ENCODE results near the gene BRI3BP.
"Not testable (repeated sequence)": the region's sequence is repeated elsewhere in the genome, so short reads cannot be mapped to it uniquely, and the experiment has no call there.

Gene BRI3BP

GRCh38 chr12:125028106-125028505 lies 34.7 kb downstream of the BRI3BP start:
- Mint-ChIP-seq H3K27me3 (no peaks in the 10 kb centered on the region), H3K4me3 (no peak overlapping the region), H3K4me1 (no peaks in the 10 kb centered on the region), H3K9me3 (no peaks in the 10 kb centered on the region), H3K27ac (no peak overlapping the region)
- ATAC-seq (no peak), DNase-seq (no peak)

GRCh38 chr12:125029761-125030358 lies 36.4 kb downstream of the BRI3BP start:
- Mint-ChIP-seq H3K4me1 (no peaks in the 10 kb centered on the region), H3K9me3 (no peaks in the 10 kb centered on the region), H3K27ac (no peak overlapping the region), H3K27me3 (no peaks in the 10 kb centered on the region), H3K4me3 (no peak overlapping the region)
- DNase-seq (no peak), ATAC-seq (no peak)

- H3K9me3 Mint-ChIP-seq, H3K4me1 Mint-ChIP-seq, DNase-seq, H3K4me3 Mint-ChIP-seq, ATAC-seq, H3K27me3 Mint-ChIP-seq: not testable (repeated sequence)
- peak overlapping the region in 1 of 2 donors; percentile 72 for H3K27ac Mint-ChIP-seq
Observed at GRCh38 chr12:125031471-125031870, 38.0 kb downstream of the BRI3BP start.

GRCh38 chr12:125032466-125033152 lies 39.2 kb downstream of the BRI3BP start:
- ATAC-seq (no peak), DNase-seq (no peak)
- no peaks in the 10 kb centered on the region for H3K4me1 Mint-ChIP-seq
- no peaks in the 10 kb centered on the region for H3K9me3 Mint-ChIP-seq
- no peak overlapping the region for H3K4me3 Mint-ChIP-seq
- H3K27me3 Mint-ChIP-seq = no peaks in the 10 kb centered on the region
- H3K27ac Mint-ChIP-seq = no peak overlapping the region

- Mint-ChIP-seq H3K27ac (no peak overlapping the region), H3K4me3 (no peak overlapping the region), H3K4me1 (no peaks in the 10 kb centered on the region), H3K27me3 (no peaks in the 10 kb centered on the region), H3K9me3 (no peaks in the 10 kb centered on the region)
- ATAC-seq (no peak), DNase-seq (no peak)
Observed at GRCh38 chr12:125033288-125033687, 39.8 kb downstream of the BRI3BP start.

- Mint-ChIP-seq H3K27ac (no peak overlapping the region), H3K4me1 (no peaks in the 10 kb centered on the region), H3K4me3 (no peak overlapping the region), H3K27me3 (no peaks in the 10 kb centered on the region), H3K9me3 (no peaks in the 10 kb centered on the region)
- no peak for DNase-seq
- ATAC-seq = no peak
Observed at GRCh38 chr12:125038976-125039625, 45.7 kb downstream of the BRI3BP start.

GRCh38 chr12:125049093-125049458 lies 55.6 kb downstream of the BRI3BP start:
- Mint-ChIP-seq H3K4me3 (peak overlapping the region; percentile 89 to 94), H3K9me3 (no peaks in the 10 kb centered on the region), H3K27me3 (no peaks in the 10 kb centered on the region), H3K4me1 (peaks cover 14% of the 10 kb centered on the region), H3K27ac (peak overlapping the region in 1 of 2 donors; percentile 27)
- DNase-seq (no peak), ATAC-seq (no peak)

- Mint-ChIP-seq H3K4me3 (peak overlapping the region; percentile 37 to 89), H3K4me1 (peaks cover 14% of the 10 kb centered on the region), H3K27me3 (no peaks in the 10 kb centered on the region), H3K27ac (no peak overlapping the region), H3K9me3 (no peaks in the 10 kb centered on the region)
- DNase-seq (no peak), ATAC-seq (no peak)
Observed at GRCh38 chr12:125050446-125050845, 57.0 kb downstream of the BRI3BP start.

GRCh38 chr12:125050868-125051267 lies 57.4 kb downstream of the BRI3BP start:
- Mint-ChIP-seq H3K9me3 (no peaks in the 10 kb centered on the region), H3K27ac (no peak overlapping the region), H3K4me3 (no peak overlapping the region), H3K27me3 (no peaks in the 10 kb centered on the region), H3K4me1 (peaks cover 14% of the 10 kb centered on the region)
- no peak for DNase-seq
- ATAC-seq = no peak

GRCh38 chr12:125053821-125054220 lies 60.4 kb downstream of the BRI3BP start:
- ATAC-seq = no peak
- DNase-seq = no peak
- Mint-ChIP-seq H3K4me1 (peaks cover 14% of the 10 kb centered on the region), H3K27ac (no peak overlapping the region), H3K27me3 (no peaks in the 10 kb centered on the region), H3K9me3 (no peaks in the 10 kb centered on the region), H3K4me3 (no peak overlapping the region)

- H3K27ac Mint-ChIP-seq = no peak overlapping the region
- H3K27me3 Mint-ChIP-seq = no peaks in the 10 kb centered on the region
- ATAC-seq (no peak), DNase-seq (no peak)
- H3K4me1 Mint-ChIP-seq = peaks cover 1% of the 10 kb centered on the region
- H3K9me3 Mint-ChIP-seq = no peaks in the 10 kb centered on the region
- no peak overlapping the region for H3K4me3 Mint-ChIP-seq
Observed at GRCh38 chr12:125055591-125055990, 62.1 kb downstream of the BRI3BP start.

GRCh38 chr12:125056306-125056705 lies 62.9 kb downstream of the BRI3BP start:
- no peaks in the 10 kb centered on the region for H3K9me3 Mint-ChIP-seq
- H3K4me1 Mint-ChIP-seq = no peaks in the 10 kb centered on the region
- no peak overlapping the region for H3K27ac Mint-ChIP-seq
- no peak for DNase-seq
- H3K27me3 Mint-ChIP-seq = no peaks in the 10 kb centered on the region
- H3K4me3 Mint-ChIP-seq = no peak overlapping the region
- ATAC-seq = no peak

- H3K9me3 Mint-ChIP-seq = no peaks in the 10 kb centered on the region
- H3K4me3 Mint-ChIP-seq = no peak overlapping the region
- DNase-seq = no peak
- no peak for ATAC-seq
- H3K4me1 Mint-ChIP-seq = no peaks in the 10 kb centered on the region
- H3K27me3 Mint-ChIP-seq = peaks cover 8% of the 10 kb centered on the region
- H3K27ac Mint-ChIP-seq = peak overlapping the region in 1 of 2 donors; percentile 44
Observed at GRCh38 chr12:125057708-125058107, 64.3 kb downstream of the BRI3BP start.

- Mint-ChIP-seq H3K27me3 (peaks cover 16% of the 10 kb centered on the region), H3K4me1 (peaks cover 11% of the 10 kb centered on the region), H3K9me3 (no peaks in the 10 kb centered on the region), H3K27ac (no peak overlapping the region), H3K4me3 (no peak overlapping the region)
- DNase-seq = no peak
- no peak for ATAC-seq
Observed at GRCh38 chr12:125061229-125061628, 67.8 kb downstream of the BRI3BP start.

- peaks cover 26% of the 10 kb centered on the region for H3K4me1 Mint-ChIP-seq
- H3K27ac Mint-ChIP-seq, H3K4me3 Mint-ChIP-seq, ATAC-seq, H3K9me3 Mint-ChIP-seq, DNase-seq: not testable (repeated sequence)
- H3K27me3 Mint-ChIP-seq = peaks cover 16% of the 10 kb centered on the region
Observed at GRCh38 chr12:125063522-125063921, 70.1 kb downstream of the BRI3BP start.

- DNase-seq = no peak
- no peaks in the 10 kb centered on the region for H3K9me3 Mint-ChIP-seq
- peaks cover 26% of the 10 kb centered on the region for H3K4me1 Mint-ChIP-seq
- no peak overlapping the region for H3K27ac Mint-ChIP-seq
- peaks cover 16% of the 10 kb centered on the region for H3K27me3 Mint-ChIP-seq
- H3K4me3 Mint-ChIP-seq = peak overlapping the region; percentile 30 to 90
- no peak for ATAC-seq
Observed at GRCh38 chr12:125064492-125064891, 71.0 kb downstream of the BRI3BP start.
